A549 treated with DMSO at 1 μM for 4 hours (cell line): ENCODE results near the gene VWA5A. TPM values are rescaled to one million over a fixed set of nuclear protein-coding genes. Genes with fewer than 3 reads are reported as not detected.

Experiments used
- total RNA-seq: library from RNA; stranded (reverse); fragments of 200-300 nt; extraction: Qiagen RNA extraction; gene quantifications from 5 replicates; pipeline ENCODE4 v1.2.3, GENCODE V29; 2022; ENCODE audit warnings: low read depth

VWA5A gene
- total RNA-seq: 0.20 to 0.37 TPM (median 0.29 TPM) in 5 replicates

GRCh38 chr11:124114942-124115781 is at the start of gene VWA5A:
Gene VWA5A, plus strand, starts transcription at chr11:124115450. Its CDS starts 2,062 bp downstream, at chr11:124117512.

GRCh38 chr11:124183068-124183467 is 67.8 kb downstream of the VWA5A start, which contains the start of gene OR10D3:
Gene OR10D3, plus strand, starts transcription at chr11:124183345. Its CDS starts 1,925 bp downstream, at chr11:124185270.

Other genes starting within 250 kb of the VWA5A start
- not detected in 5 replicates for gene TMEM225, start 229.8 kb upstream of the VWA5A start, total RNA-seq
- not detected in 5 replicates for gene OR8D4, start 213.3 kb upstream of the VWA5A start, total RNA-seq
- not detected in 5 replicates for gene OR4D5, start 175.8 kb upstream of the VWA5A start, total RNA-seq
- gene OR6T1, start 171.6 kb upstream of the VWA5A start, total RNA-seq: not detected in 5 replicates
- gene OR10S1, start 137.7 kb upstream of the VWA5A start, total RNA-seq: not detected in 5 replicates
- not detected in 5 replicates for gene OR10G6, start 120.3 kb upstream of the VWA5A start, total RNA-seq
- gene OR10G4, start 102.5 kb upstream of the VWA5A start, total RNA-seq: not detected in 5 replicates
- not detected in 5 replicates for gene OR10G9, start 92.4 kb upstream of the VWA5A start, total RNA-seq
- gene OR10G8, start 88.7 kb upstream of the VWA5A start, total RNA-seq: not detected in 5 replicates
- not detected in 5 replicates for gene OR10G7, start 74.1 kb upstream of the VWA5A start, total RNA-seq
- not detected in 5 replicates for gene OR10D3, start 67.9 kb downstream of the VWA5A start, total RNA-seq
- not detected in 5 replicates for gene OR8G1, start 125.6 kb downstream of the VWA5A start, total RNA-seq
- gene OR8G5, start 140.9 kb downstream of the VWA5A start, total RNA-seq: not detected in 5 replicates
- not detected in 5 replicates for gene OR8D1, start 198.5 kb downstream of the VWA5A start, total RNA-seq
- not detected in 5 replicates for gene OR8D2, start 204.7 kb downstream of the VWA5A start, total RNA-seq